ENCODE data around the gene PDZD8.

PDZD8 gene

GRCh38 chr10:117408436-117409384 lies 33.5 kb upstream of the PDZD8 start:
- no peak for DNase-seq (ENCODE audit: low read depth)
- TF ChIP-seq CTCF (IDR thresholded peaks at IDR 0.05; ENCODE audit: insufficient read depth, low read depth, low read length, missing control alignments), result no peak
- no peak overlapping the region for H3K4me3 ChIP-seq (ENCODE audit: low read depth, low read length)

DNA sequence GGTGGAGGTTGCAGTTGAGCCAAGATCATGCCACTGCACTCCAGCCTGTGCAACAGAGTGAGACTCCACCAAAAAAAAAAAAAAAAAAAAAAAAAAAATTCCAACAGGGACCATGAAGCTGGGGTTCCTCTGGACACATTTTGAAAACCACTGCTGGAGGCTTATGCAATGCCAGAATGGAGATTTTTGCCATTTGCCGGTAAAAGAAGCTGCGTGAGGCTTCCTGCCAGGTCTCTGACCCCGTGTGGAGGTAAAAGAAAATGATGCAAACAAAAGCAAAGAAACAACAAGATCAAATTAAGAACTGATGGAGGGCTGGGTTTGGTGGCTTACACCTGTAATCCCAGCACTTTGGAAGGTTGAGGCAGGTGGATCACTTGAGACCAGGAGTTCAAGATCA lies 30.5 kb upstream of the PDZD8 start:
- TF ChIP-seq CTCF (IDR thresholded peaks at IDR 0.05; ENCODE audit: insufficient read depth, low read depth, low read length, missing control alignments), result no peak
- no peak for DNase-seq (ENCODE audit: low read depth)
- no peak overlapping the region for H3K4me3 ChIP-seq (ENCODE audit: low read depth, low read length)

GRCh38 chr10:117400329-117400728 lies 25.1 kb upstream of the PDZD8 start:
- no peak for DNase-seq (ENCODE audit: low read depth)
- H3K4me3 ChIP-seq (ENCODE audit: low read depth, low read length), result no peak overlapping the region
- TF ChIP-seq CTCF (IDR thresholded peaks at IDR 0.05; ENCODE audit: insufficient read depth, low read depth, low read length, missing control alignments), result no peak

GRCh38 chr10:117399341-117400196 lies 24.3 kb upstream of the PDZD8 start:
- H3K4me3 ChIP-seq (ENCODE audit: low read depth, low read length), result no peak overlapping the region
- TF ChIP-seq CTCF (IDR thresholded peaks at IDR 0.05; ENCODE audit: insufficient read depth, low read depth, low read length, missing control alignments), result no peak
- DNase-seq (ENCODE audit: low read depth), result no peak

GRCh38 chr10:117398029-117398428 lies 22.8 kb upstream of the PDZD8 start:
- no peak for TF ChIP-seq CTCF (IDR thresholded peaks at IDR 0.05; ENCODE audit: insufficient read depth, low read depth, low read length, missing control alignments)
- no peak for DNase-seq (ENCODE audit: low read depth)
- H3K4me3 ChIP-seq (ENCODE audit: low read depth, low read length), result no peak overlapping the region

- DNase-seq (ENCODE audit: low read depth), result no peak
Observed at GRCh38 chr10:117391436-117392205, 16.4 kb upstream of the PDZD8 start.

More at GRCh38 chr10:117391436-117392205, 16.4 kb upstream of the PDZD8 start:
- H3K4me3 ChIP-seq (ENCODE audit: low read depth, low read length), result no peak overlapping the region
- TF ChIP-seq CTCF (IDR thresholded peaks at IDR 0.05; ENCODE audit: insufficient read depth, low read depth, low read length, missing control alignments), result no peak

Measured in GM12865 (cell line).